Measurements from ENCODE around the gene MRPS26. TPM values are rescaled to one million over a fixed set of nuclear protein-coding genes. Genes with fewer than 3 reads are reported as not detected.

The MRPS26 gene
- total and polyA plus RNA-seq, 10 of the 15 experiments (the other 5 are each of a cell fraction or from before 2014, with no cell fraction given): 3.9 to 95.3 (median 46.5) TPM

GRCh38 chr20:3084283-3084985 is 38.6 kb downstream of the MRPS26 start, which contains the start of gene AVP (continued):
- TF ChIP-seq, protein P1, sequence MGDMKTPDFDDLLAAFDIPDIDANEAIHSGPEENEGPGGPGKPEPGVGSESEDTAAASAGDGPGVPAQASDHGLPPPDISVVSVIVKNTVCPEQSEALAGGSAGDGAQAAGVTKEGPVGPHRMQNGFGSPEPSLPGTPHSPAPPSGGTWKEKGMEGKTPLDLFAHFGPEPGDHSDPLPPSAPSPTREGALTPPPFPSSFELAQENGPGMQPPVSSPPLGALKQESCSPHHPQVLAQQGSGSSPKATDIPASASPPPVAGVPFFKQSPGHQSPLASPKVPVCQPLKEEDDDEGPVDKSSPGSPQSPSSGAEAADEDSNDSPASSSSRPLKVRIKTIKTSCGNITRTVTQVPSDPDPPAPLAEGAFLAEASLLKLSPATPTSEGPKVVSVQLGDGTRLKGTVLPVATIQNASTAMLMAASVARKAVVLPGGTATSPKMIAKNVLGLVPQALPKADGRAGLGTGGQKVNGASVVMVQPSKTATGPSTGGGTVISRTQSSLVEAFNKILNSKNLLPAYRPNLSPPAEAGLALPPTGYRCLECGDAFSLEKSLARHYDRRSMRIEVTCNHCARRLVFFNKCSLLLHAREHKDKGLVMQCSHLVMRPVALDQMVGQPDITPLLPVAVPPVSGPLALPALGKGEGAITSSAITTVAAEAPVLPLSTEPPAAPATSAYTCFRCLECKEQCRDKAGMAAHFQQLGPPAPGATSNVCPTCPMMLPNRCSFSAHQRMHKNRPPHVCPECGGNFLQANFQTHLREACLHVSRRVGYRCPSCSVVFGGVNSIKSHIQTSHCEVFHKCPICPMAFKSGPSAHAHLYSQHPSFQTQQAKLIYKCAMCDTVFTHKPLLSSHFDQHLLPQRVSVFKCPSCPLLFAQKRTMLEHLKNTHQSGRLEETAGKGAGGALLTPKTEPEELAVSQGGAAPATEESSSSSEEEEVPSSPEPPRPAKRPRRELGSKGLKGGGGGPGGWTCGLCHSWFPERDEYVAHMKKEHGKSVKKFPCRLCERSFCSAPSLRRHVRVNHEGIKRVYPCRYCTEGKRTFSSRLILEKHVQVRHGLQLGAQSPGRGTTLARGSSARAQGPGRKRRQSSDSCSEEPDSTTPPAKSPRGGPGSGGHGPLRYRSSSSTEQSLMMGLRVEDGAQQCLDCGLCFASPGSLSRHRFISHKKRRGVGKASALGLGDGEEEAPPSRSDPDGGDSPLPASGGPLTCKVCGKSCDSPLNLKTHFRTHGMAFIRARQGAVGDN (IDR thresholded peaks at IDR 0.05): no peak
- no peak for TF ChIP-seq KAT2A (conservative IDR thresholded peaks at IDR 0.05; ENCODE audit: control insufficient read depth, low read depth, low read length)
- TF ChIP-seq FOXM1 (IDR thresholded peaks at IDR 0.05; ENCODE audit: low read depth, low read length): no peak
- no peak for TF ChIP-seq NFXL1 (IDR thresholded peaks at IDR 0.05; ENCODE audit: borderline replicate concordance)
- TF ChIP-seq GABPA (IDR thresholded peaks at IDR 0.05; ENCODE audit: low read depth): no peak
- TF ChIP-seq TARDBP (IDR thresholded peaks at IDR 0.05; ENCODE audit: borderline replicate concordance): no peak
- TF ChIP-seq MYB (IDR thresholded peaks at IDR 0.05; ENCODE audit: borderline replicate concordance, low read depth, low read length): no peak
- no peak for TF ChIP-seq E2F8 (IDR thresholded peaks at IDR 0.05; ENCODE audit: low read depth, partially characterized antibody)
- TF ChIP-seq KDM1A (IDR thresholded peaks at IDR 0.05; ENCODE audit: borderline replicate concordance): no peak
- TF ChIP-seq USF2 (IDR thresholded peaks at IDR 0.05; ENCODE audit: borderline replicate concordance, low read depth, low read length): no peak
- no peak for TF ChIP-seq JUND (IDR thresholded peaks at IDR 0.05; ENCODE audit: low read depth, low read length)
- TF ChIP-seq NFYA (IDR thresholded peaks at IDR 0.05; ENCODE audit: borderline replicate concordance, low read depth, low read length): no peak
- no peak for TF ChIP-seq YBX1 (IDR thresholded peaks at IDR 0.05)
- no peak for TF ChIP-seq MAX (IDR thresholded peaks at IDR 0.05; ENCODE audit: low read depth, low read length)

Measured in GM12878 (cell line).